Measurements from ENCODE around the gene SHMT2.

Gene SHMT2

GRCh38 chr12:57215065-57215464 is 14.4 kb upstream of the SHMT2 start:
- ChIA-PET CTCF (interaction anchor here (1.3 to 5.3 kb wide), 10 partner anchors 8 to 400 kb away, joined by 4 to 403 read pairs (median 8); partner anchors contain the start of genes SHMT2 and STAC3), POLR2A (interaction anchor here (0.9 kb wide), 1 partner anchor 26 kb away, joined by 3 read pairs; no protein-coding TSS in a partner anchor)
- no peak for TF ChIP-seq CTCF (IDR thresholded peaks at IDR 0.05; ENCODE audit: control extremely low read depth, extremely low read depth, low read depth, missing control alignments)
- no peak for DNase-seq (ENCODE audit: extremely low spot score)

GRCh38 chr12:57215668-57216013 is 13.9 kb upstream of the SHMT2 start:
- ChIA-PET CTCF (interaction anchor here (0.8 to 5.3 kb wide), 4 partner anchors 8 to 247 kb away, joined by 3 to 403 read pairs (median 40); partner anchors contain the start of gene SHMT2), POLR2A (interaction anchor here (0.9 to 1.0 kb wide), 2 partner anchors 14 to 25 kb away, joined by 3 read pairs; partner anchors contain the start of gene SHMT2)
- DNase-seq (ENCODE audit: extremely low spot score), result peak; percentile 68
- TF ChIP-seq CTCF (IDR thresholded peaks at IDR 0.05; ENCODE audit: control extremely low read depth, extremely low read depth, low read depth, missing control alignments), result no peak

- POLR2A ChIA-PET, result interaction anchor here (1.0 kb wide), 1 partner anchor 13 kb away, joined by 3 read pairs; the partner anchor contains the start of gene SHMT2
- CTCF ChIA-PET, result interaction anchor here (0.8 to 5.3 kb wide), 4 partner anchors 7 to 247 kb away, joined by 3 to 403 read pairs (median 40); partner anchors contain the start of gene SHMT2
- peak; percentile 75 for DNase-seq (ENCODE audit: extremely low spot score)
- TF ChIP-seq CTCF (IDR thresholded peaks at IDR 0.05; ENCODE audit: control extremely low read depth, extremely low read depth, low read depth, missing control alignments), result no peak
Measured at GRCh38 chr12:57216014-57216911, 13.2 kb upstream of the SHMT2 start, which contains the start of gene NXPH4. Gene NXPH4, plus strand, starts transcription at chr12:57216794. Its CDS starts 176 bp downstream, at chr12:57216970.

- no peak for DNase-seq (ENCODE audit: extremely low spot score)
- no peak for TF ChIP-seq CTCF (IDR thresholded peaks at IDR 0.05; ENCODE audit: control extremely low read depth, extremely low read depth, low read depth, missing control alignments)
- CTCF ChIA-PET, result interaction anchor here (1.5 to 5.3 kb wide), 6 partner anchors 10 to 27 kb away, joined by 4 to 403 read pairs (median 10); partner anchors contain the start of gene SHMT2
- POLR2A ChIA-PET, result interaction anchor here (1.5 kb wide), 2 partner anchors 11 to 12 kb away, joined by 3 to 6 read pairs; partner anchors contain the start of gene SHMT2
Measured at GRCh38 chr12:57216921-57217879, 12.3 kb upstream of the SHMT2 start.

- TF ChIP-seq CTCF (IDR thresholded peaks at IDR 0.05; ENCODE audit: control extremely low read depth, extremely low read depth, low read depth, missing control alignments), result no peak
- no peak for DNase-seq (ENCODE audit: extremely low spot score)
- POLR2A ChIA-PET, result interaction anchor here (1.5 kb wide), 2 partner anchors 10 to 11 kb away, joined by 3 to 6 read pairs; partner anchors contain the start of gene SHMT2
Measured at GRCh38 chr12:57218030-57218853, 11.3 kb upstream of the SHMT2 start.

More at GRCh38 chr12:57218030-57218853, 11.3 kb upstream of the SHMT2 start:
- CTCF ChIA-PET, result interaction anchor here (1.5 to 3.1 kb wide), 5 partner anchors 9 to 26 kb away, joined by 4 to 20 read pairs (median 8); partner anchors contain the start of gene SHMT2

Measured in GM10248 (cell line).